HepG2 (cell line): ENCODE measurements around the gene FGFR4.

Experiments used
- CREB1 ChIP-seq, 2 experiments: fragments of 450-650 bp in 1 of 2; IDR thresholded peaks; 2 replicates each; pipeline ENCODE4 v1.6.1; 2016 to 2017; ENCODE audit warnings: control low read depth in 1 of 2, mild to moderate bottlenecking in 1 of 2, missing compliant biosample characterization in 1 of 2, missing genetic modification characterization in 1 of 2
- E2F1 ChIP-seq: sonication (generic); formaldehyde crosslinking; IDR thresholded peaks from 2 replicates; pipeline ENCODE4 v1.5.0; 2020; ENCODE audit warnings: missing genetic modification reagents
- PHF21A ChIP-seq: sonication (generic); formaldehyde crosslinking; IDR thresholded peaks from 2 replicates; pipeline ENCODE4 v1.5.0; 2020; ENCODE audit warnings: mild to moderate bottlenecking, missing genetic modification reagents
- POLR2AphosphoS5 ChIP-seq: IDR thresholded peaks from 2 replicates; pipeline ENCODE4 v1.6.1; 2012; ENCODE audit warnings: low read depth, low read length
- TF ChIP-seq, protein P1 (sequence below): sonication (generic); formaldehyde crosslinking; IDR thresholded peaks from 2 replicates; pipeline ENCODE4 v1.5.0; 2020; ENCODE audit warnings: mild to moderate bottlenecking, missing genetic modification reagents, moderate library complexity
- TF ChIP-seq, protein P2 (sequence below): IDR thresholded peaks from 2 replicates; pipeline ENCODE4 v1.6.1; 2012; ENCODE audit warnings: low read depth, low read length, improper control_type of control experiment

GRCh38 chr5:177131019-177131320 lies 44.3 kb downstream of the FGFR4 start:
- TF ChIP-seq, protein P1, sequence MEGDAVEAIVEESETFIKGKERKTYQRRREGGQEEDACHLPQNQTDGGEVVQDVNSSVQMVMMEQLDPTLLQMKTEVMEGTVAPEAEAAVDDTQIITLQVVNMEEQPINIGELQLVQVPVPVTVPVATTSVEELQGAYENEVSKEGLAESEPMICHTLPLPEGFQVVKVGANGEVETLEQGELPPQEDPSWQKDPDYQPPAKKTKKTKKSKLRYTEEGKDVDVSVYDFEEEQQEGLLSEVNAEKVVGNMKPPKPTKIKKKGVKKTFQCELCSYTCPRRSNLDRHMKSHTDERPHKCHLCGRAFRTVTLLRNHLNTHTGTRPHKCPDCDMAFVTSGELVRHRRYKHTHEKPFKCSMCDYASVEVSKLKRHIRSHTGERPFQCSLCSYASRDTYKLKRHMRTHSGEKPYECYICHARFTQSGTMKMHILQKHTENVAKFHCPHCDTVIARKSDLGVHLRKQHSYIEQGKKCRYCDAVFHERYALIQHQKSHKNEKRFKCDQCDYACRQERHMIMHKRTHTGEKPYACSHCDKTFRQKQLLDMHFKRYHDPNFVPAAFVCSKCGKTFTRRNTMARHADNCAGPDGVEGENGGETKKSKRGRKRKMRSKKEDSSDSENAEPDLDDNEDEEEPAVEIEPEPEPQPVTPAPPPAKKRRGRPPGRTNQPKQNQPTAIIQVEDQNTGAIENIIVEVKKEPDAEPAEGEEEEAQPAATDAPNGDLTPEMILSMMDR: no peak
- TF ChIP-seq PHF21A (CRISPR knock-in tag): no peak
- TF ChIP-seq CREB1 (IDR thresholded peaks at IDR 0.05): no peak
- TF ChIP-seq CREB1 (CRISPR knock-in tag; IDR thresholded peaks at IDR 0.05): no peak
- TF ChIP-seq E2F1 (CRISPR knock-in tag): no peak
- no peak for TF ChIP-seq POLR2AphosphoS5
- TF ChIP-seq, protein P2, sequence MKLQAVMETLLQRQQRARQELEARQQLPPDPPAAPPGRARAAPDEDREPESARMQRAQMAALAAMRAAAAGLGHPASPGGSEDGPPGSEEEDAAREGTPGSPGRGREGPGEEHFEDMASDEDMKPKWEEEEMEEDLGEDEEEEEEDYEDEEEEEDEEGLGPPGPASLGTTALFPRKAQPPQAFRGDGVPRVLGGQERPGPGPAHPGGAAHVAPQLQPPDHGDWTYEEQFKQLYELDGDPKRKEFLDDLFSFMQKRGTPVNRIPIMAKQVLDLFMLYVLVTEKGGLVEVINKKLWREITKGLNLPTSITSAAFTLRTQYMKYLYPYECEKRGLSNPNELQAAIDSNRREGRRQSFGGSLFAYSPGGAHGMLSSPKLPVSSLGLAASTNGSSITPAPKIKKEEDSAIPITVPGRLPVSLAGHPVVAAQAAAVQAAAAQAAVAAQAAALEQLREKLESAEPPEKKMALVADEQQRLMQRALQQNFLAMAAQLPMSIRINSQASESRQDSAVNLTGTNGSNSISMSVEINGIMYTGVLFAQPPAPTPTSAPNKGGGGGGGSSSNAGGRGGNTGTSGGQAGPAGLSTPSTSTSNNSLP: no peak
